Activated T-cell treated with anti-CD3 and anti-CD28 coated beads for 48 hours (primary cell): ENCODE data around the gene ACTG2.
"Not testable (repeated sequence)": the region's sequence is repeated elsewhere in the genome, so short reads cannot be mapped to it uniquely, and the experiment has no call there.

Experiments used
- DNase-seq: peaks from one replicate; pipeline ENCODE4 v3.0.0-alpha.2; 2020; ENCODE audit warnings: low read depth

Gene ACTG2

DNA sequence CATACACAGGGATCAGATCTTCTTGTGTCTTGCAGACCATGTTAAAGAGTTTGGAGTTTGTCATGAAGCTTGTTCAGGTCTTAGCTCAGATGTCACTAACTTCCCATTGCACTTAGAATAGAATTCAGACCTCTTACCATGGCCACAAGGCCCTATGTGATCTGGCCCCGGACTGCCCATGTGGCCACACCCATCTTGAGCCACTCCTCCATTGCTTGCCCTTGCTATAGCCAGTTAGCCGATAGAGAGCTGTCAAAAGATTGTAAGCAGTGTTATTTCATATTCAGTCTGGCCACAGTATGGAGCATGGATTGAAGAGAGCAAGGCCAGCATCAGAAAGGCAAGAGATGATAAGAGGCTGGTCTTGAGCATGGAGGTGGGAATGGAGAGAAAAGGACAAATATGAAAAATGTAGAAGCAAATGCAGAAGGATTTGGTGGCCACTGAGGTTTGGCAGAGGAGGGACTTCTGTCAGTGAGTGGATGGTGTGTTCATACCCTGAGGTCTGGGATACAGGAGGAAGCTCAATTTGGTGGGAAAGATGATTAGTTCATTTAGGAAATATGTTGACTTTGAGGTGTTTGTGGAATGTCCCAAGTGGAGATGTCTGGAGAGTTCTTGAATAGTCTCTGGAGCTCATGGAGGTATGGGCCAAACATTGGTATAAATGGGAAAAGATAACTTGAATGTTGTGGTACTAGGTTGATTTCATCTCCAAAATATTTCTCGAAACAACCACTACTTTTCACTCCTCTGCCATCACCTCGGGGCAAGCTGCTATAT lies 44.5 kb downstream of the ACTG2 start:
- DNase-seq, result no peak

DNA sequence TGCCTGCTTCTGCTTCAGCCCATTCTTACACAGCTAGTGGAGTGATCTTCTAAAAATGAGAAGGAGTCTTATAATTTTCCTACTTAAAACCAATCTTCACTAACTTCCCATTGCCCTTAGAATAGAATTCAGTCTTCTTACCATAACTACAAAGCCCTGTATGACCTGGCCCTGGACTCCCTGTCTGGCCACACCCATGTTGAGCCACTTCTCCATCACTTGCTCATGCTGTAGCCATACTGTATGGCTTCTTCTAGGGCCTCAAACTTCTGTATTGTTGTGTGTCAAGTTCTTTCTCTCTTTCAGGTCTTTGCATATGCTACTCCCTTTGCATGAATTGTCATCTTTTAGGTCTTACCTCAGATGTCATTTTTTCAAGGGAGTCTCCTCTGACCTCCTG lies 45.1 kb downstream of the ACTG2 start:
- no peak for DNase-seq

DNA sequence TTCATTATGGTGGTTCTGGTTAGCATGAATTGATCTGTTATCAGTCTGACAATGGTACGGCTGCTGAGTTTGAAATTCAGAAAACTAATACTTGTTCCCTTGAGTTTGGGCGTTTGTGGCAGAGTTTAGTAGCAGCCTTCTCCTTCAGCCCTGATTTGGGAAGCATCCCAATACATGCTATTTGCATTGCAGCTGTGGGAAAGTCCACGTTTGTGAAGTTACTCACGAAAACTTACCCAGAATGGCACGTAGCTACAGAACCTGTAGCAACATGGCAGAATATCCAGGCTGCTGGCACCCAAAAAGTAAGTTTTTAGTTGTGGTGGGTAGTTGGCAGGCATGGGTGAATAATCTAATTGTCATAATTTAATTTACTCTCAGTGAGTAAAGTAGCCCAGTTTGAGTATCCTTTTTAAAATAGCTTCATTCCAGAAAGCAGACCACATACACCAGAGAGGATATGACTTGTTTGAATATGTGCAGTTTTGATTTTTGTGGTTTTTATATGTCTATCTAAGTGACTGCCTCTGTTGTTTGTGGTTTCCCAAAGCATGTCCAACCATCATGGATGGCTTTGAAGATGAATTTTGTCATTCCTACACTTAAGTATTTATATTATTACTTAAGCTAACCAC lies 46.0 kb downstream of the ACTG2 start:
- DNase-seq, result no peak

DNA sequence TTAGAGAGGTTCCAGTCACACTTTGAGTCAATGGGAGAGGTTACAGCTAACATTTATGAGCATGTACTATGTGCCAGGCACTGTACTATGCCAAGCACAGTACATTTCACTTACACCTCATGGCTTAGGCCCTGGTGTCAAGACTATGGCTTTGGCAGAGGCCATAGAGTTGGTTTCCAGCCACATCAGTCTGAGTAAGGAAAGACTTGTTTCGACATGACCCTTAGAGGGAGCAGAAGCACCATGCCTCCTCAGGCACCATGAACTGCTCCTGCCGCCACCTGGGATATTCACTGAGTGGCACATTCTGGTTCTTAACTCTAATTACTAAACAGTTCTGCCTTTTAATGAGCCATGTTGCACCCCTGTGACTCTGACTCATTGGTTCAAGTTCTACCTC lies 46.6 kb downstream of the ACTG2 start:
- DNase-seq, result no peak

GRCh38 chr2:73940066-73940465 lies 47.3 kb downstream of the ACTG2 start:
- not testable (repeated sequence) for DNase-seq

GRCh38 chr2:73942664-73943063 lies 49.9 kb downstream of the ACTG2 start:
- no peak for DNase-seq

GRCh38 chr2:73944714-73945113 lies 51.9 kb downstream of the ACTG2 start:
- no peak for DNase-seq

DNA sequence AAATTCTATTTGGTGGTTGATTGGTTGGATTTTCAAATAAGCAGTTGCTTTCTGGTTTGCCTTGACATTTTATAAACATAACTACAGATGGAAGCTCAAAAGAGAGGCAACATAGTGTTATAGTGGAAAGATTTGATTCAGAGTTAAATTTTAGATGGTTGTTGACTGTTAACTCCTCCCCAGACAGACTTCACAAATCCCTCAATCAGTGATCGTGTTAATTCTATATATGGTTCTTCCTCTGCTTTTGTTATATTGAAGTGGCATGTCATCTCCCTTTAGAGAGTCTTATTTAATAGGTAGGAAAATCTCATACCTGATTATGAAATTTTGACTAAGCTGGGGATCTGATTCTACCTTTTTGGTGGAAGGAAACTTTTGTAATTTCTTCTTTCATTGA lies 53.4 kb downstream of the ACTG2 start:
- no peak for DNase-seq

- DNase-seq, result no peak
Observed at GRCh38 chr2:73946666-73947065, 53.9 kb downstream of the ACTG2 start.

DNA sequence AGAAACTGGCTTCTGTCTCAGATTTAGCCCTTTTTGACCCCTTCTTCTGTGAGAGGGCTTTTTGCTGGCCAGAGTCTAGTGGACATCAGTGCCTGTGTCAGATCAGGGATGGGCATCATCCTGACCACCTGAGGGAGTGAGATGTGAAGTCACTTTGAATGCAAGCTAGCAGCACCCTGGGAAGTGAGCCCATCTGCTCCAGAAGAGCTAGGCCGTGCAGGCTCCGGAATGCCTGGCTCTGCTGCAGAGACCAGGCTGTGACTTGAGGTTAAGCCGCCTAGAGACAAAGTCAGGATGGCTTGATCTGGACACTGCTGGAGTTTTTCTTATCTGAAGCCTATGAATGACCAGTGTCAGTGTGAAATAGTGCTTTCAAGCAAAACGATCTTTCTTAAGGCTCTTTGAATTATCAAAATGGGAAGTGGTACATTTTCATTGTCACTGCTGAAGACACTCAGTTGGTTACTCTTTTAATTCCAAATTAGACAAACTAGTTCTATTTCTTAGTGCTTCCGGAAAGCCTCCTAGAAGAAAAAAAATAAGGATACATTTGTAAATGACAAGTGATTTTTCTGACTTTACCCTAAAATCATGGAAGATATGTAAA lies 54.7 kb downstream of the ACTG2 start:
- DNase-seq, result no peak

- no peak for DNase-seq
Observed at GRCh38 chr2:73949802-73950201, 57.0 kb downstream of the ACTG2 start.

GRCh38 chr2:73952499-73953446 lies 60.0 kb downstream of the ACTG2 start:
- no peak for DNase-seq

GRCh38 chr2:73956218-73956865 lies 63.5 kb downstream of the ACTG2 start:
- no peak for DNase-seq

DNA sequence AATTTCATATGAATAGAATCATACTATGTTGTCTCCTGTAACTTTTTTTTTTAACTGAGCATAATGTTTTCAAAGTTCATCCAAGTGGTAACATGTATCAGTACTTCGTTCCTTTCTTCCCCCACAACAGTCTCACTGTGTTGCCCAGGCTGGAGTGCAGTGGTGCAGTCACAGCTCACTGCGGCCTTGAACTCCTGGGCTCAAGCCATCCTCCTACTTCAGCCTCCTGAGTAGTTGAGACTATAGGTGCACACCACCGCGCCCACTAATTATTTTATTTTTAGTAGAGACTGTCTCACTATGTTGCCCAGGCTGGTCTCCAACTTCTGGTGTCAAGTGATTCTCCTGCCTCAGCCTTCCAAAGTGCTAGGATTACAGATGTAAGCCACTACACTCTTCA lies 68.5 kb downstream of the ACTG2 start:
- no peak for DNase-seq

DNA sequence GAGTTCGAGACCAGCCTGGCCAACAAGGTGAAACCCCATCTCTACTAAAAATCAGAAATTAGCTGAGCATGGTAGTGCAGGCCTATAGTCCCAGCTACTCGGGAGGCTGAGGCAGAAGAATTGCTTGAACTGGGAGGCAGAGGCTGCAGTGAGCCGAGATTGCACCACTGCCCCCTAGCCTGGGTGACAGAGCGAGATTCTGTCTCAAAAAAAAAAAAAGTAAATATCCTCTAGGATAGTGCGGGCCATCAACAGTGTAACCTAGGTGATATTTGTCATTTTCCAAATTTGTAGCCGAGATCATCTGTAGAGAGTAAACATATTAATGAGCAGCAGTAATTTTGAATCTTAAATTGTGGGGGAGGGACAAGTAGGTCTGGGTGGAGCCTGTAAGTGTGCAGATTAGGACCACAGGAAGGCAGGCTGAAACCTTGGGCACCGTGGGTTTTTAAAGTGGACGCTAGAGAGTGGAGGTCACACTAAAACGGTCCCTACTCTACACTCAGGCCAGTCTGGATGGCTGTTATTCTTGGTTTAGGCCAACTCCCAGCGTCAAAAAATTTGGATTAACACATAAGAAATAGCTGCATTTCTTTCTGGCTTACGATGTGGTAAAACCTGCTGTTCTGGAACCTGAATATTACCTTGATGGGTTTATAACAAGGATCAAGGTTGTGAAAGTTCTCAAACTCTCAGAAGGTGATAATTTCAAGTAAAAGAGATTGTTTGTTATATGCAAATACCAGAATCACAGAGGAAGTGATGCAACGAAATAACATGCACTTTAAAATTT lies 69.2 kb downstream of the ACTG2 start:
- DNase-seq, result no peak

DNA sequence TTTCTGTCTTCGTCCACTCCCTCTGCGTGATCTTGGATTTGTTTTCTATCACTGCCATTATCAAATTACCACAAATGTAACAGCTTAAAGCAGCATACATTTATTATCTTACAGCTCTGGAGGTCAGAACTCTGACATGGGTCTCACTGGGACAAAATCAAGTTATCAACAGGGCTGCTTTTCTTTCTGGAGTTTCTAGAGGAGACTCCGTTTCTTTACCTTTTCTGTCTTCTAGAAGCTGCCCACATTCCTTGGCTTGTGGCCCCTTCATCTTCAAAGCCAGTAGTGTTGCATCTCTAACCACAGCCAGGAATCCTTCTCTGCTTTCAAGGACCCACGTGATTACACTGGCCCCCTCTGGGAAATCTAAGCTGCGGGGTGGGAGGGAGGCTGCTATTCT lies 70.0 kb downstream of the ACTG2 start:
- no peak for DNase-seq

- peak; percentile 35 for DNase-seq
Observed at GRCh38 chr2:73963385-73964120, 70.7 kb downstream of the ACTG2 start.

DNA sequence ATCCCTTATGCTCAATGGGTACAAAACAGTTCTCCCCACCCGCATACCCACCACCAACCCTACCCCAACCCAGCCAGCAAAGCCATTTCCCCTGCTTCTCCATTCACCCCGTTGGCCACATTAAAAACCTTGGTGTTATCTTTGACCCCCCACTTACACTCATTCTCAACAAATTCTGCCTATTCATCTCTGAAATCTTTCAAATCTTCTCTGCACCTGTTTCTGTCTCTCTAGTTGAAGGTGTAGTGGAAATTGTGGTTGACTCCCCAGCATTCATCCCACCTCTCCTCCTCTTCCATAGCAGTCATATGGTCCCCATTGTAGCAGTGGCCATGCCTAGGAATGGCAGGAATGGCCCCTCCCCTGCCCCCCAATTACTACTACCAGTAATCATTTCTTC lies 71.4 kb downstream of the ACTG2 start:
- no peak for DNase-seq

DNA sequence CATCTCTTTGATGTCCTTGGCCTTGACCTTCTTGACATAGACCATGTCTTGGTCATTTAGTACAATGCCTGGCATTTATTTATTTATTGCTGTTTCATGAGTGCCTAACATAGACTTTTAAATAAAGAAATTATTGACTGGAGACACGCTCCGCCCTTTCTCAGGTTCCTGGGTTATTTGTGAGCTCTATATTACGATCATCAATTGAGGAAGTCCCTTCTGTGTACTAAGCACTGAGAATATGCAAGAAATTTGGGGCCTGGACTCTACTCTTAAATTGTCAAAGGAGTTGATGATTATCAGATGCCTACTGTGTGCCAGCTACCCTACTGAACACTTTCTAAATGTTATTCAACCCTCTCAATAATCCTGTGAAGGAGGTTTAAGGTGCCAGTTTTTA lies 72.2 kb downstream of the ACTG2 start:
- DNase-seq, result no peak

- DNase-seq, result no peak
Observed at GRCh38 chr2:73968357-73968937, 75.6 kb downstream of the ACTG2 start.
